SHP77 treated with DMSO at 0.1 percent for 48 hours (cell line): ENCODE data around the gene UTP14A.
A peak's percentile ranks its signal among the peaks of the same experiment; 100 is the strongest.

Source experiments
- DNase-seq: peaks from one replicate; lab custom pipeline; 2025; lab: John Stamatoyannopoulos, UW

UTP14A gene

DNA sequence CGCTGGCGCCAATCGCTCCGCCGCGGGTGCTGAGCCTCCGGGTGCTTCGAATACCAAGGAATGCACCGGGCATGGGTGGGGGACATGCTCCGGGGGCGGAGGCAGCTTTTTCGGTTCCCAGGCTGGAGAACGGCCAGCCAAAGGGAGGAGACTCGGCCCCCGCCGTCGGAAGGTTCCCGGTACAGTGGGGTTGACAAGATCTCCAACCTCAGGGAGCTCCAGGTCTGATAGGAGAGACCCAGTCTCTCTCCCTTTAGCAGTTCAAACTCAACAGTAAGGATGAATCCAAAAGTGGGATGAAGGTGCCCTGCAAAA is 47.3 kb downstream of the UTP14A start:
- DNase-seq: no peak

DNA sequence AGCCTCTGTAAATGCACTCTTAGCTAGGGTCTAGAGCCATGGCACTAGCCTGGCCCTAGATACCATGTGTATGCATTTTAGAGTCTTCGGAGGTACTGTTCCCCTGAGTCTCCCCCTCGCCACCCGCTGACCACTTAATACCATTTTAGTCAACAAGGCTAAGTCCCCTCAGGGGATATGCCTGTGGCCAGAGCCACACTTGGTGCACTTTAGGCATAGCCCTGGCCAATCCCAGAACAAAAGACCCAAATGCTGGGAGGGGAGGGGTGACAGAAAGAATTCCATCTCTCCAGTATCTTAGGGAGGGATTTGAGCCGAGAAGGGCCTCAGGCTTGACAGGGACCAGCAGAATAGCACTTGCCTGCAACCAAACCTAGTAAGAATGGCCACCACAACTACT is 47.9 kb downstream of the UTP14A start:
- no peak for DNase-seq

DNA sequence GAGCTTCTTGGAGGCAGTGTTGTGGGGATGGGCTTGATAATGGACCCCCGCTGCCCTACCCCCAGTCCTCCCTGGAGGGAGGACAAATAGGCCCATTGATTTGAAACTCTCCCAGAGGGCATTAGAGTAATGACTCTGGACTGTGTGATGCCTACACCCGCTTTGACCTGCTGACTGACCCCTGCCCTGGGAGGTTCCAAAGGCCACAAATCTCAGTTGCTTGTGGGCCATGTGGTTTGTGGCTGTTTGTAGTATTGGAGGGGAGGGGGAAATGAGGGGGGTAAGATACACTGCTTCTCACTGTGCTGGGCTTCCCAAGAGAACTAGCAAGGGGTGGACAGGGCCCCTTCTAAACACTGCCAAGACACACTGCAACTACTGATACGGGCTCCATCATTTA is 48.8 kb downstream of the UTP14A start:
- DNase-seq: no peak

DNA sequence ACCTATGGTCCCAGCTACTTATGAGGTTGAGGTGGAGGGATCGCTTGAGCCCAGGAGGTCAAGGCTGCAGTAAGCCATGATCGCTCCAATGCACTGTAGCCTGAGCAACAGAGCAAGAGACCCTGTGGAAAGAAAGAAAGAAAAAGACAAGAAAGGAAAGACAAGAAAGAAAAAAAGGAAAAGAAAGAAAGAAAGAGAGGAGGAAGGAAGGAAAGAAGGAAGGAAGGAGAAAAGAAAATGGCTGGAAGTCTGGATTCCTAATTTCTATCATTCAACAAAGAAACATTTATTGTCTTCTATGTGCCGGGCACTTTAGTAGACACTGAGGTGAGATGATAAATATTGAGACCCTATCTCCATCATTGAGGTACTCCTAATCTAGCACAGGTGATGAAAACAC is 49.7 kb downstream of the UTP14A start:
- no peak for DNase-seq

DNA sequence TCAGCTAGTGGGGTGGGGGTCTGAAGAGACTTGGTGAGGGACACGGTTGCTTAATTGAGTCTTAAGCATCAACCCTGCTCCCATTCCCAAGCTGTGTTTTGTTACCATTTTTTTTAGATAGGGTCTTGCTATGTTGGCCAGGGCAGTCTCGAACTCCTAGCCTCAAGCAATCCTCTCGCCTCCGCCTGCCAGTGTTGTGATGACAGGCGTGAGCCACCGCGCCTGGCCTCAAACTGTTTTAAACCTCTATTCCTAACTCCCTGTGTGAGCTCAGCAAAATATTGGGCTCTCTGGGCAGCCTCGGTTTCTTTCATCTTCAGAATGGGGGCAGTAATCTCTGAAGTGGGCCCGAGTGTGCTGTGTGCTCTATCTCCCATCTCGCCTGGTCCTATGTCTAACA is 50.2 kb downstream of the UTP14A start:
- no peak for DNase-seq

DNA sequence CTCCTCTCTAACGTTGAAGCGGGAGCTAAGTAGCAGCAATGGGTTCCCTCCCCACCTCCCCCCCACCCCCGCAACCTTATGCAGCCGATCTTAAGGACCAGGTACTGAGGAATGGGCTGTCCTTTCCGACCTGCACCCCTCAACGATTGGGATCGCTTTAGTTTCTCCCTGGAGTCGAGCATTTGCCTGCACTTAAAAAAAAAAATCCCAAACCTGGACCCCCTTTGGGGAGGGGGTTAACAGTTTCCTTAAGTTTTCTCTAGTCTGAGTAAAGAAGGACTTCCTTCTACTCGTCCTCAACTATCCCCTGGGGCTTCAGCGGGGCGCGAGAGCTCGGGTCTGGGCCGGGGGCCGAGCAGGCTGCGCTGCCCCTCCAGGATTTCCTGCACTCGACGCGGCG is 50.8 kb downstream of the UTP14A start:
- no peak for DNase-seq

DNA sequence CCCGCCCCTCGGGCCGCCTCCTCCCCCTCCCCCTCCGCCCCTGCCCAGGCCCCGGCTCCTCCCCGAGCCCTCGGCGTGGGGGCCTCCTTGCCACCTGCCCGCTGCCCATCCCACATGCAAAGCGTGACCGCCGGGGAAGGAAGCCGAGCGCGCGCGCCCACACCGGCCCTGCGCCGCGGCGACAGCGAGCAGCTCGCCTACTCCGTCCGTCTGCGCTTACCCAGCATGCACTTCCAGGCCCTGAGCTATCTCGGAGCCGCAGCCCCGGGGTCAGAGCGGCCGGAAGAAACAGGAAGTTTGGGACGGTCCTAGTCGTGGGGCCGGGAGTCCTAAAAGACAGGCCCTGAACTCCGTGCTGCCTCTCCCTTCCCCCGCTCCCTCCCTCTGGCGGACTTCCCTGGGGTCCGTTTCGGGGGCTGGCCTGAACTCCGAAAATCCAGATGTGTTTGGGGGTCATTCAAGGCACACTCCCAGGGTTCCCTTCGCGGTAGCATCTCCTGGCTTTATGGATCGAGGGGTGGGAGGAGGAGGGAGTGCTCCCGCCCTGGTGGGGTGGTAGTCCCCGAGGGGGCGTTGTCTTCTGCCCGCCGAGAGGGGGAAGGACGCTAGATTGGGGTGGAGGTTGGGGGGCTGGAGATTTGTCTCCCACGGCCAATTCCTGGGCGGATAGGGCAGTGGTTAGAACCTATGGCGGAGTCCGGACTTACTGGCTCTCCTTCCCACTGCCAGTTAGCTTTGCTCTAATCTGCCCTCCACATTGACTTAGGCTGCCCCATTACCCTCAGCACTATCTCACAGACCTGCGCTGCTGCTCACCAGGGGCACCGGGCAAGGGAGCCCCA is 51.5 kb downstream of the UTP14A start:
- peak; percentile 54 for DNase-seq

DNA sequence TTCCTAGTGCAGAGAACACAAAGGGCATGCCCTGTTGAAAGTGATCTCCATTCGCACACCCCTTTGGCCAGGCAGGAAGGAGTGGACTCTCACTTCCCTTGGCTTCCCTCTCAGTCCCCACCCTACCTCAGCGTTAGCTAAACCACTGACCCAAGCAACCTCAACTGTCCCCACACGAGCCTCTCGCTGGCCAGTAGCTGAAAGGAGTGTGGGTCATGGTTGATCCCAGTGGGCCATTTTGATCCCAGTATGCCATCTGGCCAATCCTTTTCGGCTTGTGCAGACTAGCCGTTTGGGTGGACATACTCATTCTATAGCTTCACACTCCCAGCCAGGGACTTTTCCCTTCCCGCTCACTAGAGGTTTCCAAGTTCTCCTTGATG is 52.1 kb downstream of the UTP14A start:
- DNase-seq: no peak

DNA sequence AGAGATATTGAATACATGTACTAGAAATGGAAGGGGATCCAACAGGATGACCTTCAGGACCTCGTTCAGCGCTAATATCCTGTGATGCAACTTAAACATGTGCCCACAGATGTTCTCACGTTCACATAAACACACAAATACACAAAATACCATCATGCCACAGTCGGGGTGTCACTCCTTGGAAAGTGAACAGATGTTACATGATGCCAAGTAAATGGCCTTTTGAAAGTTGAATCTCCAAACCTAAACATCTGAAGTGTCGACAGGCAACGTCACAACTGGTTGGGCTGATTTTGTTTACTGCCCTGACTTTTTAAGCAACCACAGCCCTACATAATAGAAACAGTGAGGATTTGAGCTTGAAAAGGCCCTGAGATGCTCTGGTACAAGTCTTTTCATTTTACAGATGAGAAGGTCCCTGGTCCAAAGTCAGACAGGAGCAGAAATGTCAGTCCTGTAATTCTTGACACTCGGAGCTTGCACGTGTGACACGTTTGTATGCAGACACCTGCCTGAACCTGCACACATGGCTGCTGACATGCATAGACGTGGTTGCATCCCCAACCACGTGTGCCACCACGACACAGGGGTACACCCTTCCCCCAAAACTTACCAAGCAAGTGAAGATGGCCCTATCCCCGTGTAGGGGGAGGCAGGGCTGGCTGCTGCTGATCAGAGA is 53.0 kb downstream of the UTP14A start:
- DNase-seq: no peak

DNA sequence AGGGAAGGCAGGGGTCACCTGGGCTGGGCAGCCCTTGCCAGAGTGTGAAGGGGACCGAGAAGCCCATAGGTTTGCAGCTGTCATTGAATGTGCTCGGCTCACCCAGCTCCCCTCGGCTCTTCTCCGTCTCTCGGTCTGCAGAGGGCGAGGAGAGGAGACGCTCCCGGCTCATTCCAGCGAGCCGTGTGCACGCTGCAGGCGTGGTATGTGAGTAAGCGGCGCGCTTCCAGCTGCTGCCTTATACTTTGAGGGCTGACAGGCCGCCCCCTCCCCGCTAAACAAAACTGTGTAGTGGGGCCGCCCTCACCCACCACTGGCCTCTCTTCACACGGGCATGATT is 53.5 kb downstream of the UTP14A start:
- no peak for DNase-seq

DNA sequence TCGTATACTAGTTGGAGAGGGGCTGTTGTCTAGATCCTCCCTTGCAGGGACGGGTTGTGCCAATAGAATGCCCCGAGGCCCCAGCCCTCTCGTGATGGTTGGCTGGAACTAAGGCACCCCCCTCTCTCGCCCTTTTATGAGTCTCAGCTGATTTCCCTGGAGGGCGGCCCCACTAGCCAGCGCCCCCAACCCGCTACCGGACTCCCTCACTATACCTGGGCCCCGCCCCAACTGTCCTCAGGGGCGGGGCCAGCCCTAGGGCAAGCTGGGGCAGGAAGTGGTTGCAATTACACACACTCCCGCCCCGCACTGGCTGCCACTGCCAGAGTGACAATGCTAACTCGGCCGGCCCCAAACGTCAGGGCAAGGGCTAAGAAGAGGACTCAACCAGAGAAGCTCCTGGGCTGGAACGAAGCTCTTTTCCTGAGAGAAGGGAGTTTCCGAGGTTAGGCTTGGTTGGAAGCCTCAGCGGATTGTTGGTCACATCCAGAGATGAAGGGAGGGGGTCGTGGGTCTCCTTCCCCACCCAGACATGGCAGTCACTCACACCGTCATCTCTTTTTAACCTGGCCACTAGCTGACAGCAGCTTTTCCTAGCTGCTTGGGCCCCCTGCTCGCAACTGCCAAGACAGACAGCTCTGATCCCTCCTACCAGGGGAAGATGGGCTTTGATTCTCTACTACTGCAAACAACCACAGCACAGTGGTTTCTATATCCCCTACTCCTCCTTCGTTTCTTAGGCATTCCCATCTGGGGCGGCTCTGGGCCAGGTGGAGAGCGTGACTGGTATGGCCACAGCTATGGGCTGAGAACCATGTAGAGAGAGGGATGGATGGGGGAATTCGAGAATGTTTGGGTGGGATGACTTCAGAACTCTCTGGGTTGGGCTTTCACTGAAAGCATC is 55.5 kb downstream of the UTP14A start:
- DNase-seq: no peak

DNA sequence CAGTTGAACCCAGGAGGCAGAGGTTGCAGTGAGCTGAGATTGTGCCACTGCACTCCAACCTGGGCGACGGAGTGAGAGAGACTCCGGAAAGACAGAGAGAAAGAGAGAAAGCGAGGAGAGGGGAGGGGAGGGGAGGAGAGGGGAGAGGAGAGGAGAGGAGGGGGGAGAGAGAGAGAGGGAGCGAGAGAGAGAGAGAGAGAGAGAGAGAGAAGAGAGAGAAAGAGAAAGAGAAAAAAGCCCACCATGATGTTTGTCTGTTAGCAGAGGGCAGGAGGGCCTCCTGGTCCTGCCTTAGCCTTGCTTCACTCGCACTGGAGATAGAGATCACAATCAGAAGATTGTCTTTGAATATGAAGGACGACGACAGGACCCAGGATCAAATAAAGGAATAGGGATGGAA is 57.8 kb downstream of the UTP14A start:
- DNase-seq: no peak

DNA sequence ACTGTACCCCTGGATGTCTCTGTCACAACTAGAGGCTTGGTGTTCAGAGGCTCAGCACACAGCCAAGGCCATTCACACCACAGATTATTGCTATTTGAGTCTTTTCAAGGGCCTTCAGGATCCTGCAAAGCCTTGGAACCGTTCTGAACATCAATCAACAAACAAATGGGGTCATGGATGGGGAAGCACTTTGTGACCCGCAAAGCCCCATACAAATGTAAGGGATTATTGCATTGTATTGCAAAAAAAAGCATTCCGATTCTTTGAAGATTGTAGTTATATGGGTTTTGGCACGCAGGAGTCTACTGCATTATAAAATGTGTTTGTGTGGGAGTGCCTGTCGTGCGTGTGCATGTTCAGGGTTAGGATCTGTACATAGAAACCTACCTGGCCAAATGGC is 59.2 kb downstream of the UTP14A start:
- no peak for DNase-seq

DNA sequence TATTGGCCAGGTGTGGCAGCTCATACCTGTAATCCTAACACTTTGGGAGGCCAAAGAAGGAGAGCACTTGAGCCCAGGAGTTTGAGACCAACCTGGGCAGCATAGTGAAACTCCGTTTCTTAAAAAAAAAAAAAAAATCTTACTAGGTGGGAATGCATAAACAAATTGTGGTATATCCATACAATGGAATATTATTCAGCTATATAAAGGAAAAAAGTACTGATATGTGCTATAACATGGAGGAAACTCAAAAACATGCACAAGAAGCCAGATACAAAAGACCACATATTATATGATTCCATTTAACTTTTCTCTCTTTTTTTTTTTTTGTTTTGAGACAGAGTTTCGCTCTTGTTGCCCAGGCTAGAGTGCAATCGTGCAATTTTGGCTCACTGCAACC is 63.0 kb downstream of the UTP14A start:
- DNase-seq: no peak

DNA sequence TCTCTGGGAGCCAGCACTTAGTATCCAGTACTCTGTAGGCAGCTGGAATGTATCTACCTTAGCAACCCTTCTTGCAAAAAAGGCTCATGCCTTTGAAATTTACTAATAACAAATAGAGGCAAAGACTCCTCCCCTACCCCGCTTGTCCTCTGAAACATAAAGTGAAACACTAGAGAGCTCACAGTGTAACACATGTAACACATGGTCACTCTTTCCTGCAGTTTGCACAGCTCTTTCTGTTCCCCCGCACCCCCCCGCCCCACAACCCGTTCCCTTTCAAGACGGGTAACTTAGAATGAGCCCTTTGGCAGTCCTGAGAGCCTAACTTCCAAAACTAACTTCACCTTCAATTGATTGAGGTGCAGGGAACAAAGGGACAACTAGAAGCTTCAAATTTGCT is 70.5 kb downstream of the UTP14A start:
- no peak for DNase-seq
